Cerebellar cortex (tissue), 1 donor: ENCODE results near the gene MORC3.
"Not testable (repeated sequence)": the region's sequence is repeated elsewhere in the genome, so short reads cannot be mapped to it uniquely, and the experiment has no call there.

ENCODE experiments used
- DNase-seq: peaks from one replicate; pipeline ENCODE4 v3.0.0-alpha.2; 2015; ENCODE audit warnings: low spot score

The MORC3 gene, protein sequence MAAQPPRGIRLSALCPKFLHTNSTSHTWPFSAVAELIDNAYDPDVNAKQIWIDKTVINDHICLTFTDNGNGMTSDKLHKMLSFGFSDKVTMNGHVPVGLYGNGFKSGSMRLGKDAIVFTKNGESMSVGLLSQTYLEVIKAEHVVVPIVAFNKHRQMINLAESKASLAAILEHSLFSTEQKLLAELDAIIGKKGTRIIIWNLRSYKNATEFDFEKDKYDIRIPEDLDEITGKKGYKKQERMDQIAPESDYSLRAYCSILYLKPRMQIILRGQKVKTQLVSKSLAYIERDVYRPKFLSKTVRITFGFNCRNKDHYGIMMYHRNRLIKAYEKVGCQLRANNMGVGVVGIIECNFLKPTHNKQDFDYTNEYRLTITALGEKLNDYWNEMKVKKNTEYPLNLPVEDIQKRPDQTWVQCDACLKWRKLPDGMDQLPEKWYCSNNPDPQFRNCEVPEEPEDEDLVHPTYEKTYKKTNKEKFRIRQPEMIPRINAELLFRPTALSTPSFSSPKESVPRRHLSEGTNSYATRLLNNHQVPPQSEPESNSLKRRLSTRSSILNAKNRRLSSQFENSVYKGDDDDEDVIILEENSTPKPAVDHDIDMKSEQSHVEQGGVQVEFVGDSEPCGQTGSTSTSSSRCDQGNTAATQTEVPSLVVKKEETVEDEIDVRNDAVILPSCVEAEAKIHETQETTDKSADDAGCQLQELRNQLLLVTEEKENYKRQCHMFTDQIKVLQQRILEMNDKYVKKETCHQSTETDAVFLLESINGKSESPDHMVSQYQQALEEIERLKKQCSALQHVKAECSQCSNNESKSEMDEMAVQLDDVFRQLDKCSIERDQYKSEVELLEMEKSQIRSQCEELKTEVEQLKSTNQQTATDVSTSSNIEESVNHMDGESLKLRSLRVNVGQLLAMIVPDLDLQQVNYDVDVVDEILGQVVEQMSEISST

DNA sequence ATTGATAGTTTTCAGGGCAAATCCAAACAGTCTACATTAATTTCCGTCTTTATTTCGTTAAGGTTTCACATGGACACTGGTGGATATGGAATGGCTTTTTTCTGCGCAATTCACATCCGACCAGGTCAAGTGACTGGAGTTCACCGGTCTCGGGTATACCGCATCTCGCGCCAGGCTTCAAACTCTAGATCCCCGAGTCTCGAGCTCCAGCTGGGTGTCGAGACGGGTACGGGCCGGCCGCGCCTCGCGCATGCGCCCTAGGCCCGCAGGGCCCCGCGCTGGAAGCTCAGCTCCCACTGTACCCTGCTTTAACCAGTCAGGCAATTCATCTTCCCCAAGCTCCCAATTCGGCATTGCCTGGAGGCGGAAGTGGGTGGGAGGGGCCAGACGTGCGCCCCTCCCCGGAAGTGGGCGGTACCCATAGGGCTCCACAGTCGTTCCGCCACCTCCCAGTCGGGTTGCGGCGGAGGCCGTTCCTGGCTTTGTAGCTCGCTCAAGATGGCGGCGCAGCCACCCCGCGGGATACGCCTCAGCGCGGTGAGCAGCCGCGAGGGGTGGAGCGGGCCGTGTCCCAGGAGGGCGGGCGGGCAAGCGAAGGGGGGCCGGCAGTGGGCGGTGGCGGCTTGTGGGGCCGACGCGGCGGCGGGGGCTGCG is at the start of gene MORC3:
TSS of gene MORC3 (plus strand) at position 431 of the 654 bp plus-strand sequence. CDS start at position 499, 68 bp downstream.
- DNase-seq, result peak; percentile 99

DNA sequence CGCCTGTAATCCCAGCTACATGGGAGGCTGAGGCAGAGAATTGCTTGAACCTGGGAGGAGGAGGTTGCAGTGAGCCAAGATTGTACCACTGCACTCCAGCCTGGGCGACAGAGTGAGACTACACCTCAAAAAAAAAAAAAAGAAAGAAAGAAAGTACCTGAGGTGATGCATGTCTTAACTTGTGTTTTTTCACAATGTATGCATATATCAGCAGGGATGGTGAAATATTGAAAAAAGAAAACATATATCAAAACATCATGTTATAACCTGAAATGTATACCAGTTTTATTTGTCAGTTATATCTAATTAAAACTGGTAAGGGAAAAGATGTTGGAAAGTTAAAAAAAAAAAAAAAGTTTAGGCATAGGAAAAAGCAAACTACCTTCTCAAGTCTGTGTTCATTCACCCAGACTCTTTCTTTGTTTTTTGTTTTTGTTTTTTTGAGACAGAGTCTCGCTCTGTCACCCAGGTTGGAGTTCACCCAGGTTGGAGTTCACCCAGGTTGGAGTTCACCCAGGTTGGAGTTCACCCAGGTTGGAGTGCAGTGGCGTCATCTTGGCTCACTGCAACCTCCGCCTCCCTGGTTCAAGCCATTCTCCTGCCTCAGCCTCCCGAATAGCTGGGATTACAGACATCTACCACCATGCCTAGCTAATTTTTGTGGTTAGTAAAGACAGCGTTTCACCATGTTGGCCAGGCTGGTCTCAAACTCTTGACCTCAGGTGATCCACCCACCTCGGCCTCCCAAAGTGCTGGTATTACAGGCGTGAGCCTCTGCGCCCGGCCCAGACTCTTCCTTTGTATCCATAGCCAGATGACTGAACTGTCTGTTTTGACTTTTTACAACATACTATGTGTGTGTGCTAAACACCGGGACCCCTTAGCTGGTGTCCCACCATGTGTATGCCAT is 49.0 kb upstream of the MORC3 start:
- DNase-seq, result not testable (repeated sequence)

DNA sequence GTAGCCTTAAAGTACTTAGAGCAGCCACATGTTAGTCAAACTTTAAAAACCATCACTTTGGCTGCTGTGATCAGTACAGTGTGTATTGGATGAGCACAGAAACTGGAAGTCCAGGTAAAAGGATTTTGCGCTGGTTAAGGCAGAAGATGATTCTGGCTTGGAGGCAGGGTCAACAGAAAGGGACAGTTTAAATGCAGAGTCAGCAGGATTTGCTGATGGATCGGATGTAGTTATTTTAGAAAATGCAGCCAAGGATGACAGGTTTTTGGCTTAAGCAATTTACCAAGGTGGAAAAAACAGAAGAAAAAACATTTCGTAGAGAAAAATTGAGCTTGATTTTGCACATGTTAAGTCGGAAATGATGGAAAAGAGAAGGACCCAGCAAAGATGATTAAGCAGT is 45.9 kb upstream of the MORC3 start:
- no peak for DNase-seq

DNA sequence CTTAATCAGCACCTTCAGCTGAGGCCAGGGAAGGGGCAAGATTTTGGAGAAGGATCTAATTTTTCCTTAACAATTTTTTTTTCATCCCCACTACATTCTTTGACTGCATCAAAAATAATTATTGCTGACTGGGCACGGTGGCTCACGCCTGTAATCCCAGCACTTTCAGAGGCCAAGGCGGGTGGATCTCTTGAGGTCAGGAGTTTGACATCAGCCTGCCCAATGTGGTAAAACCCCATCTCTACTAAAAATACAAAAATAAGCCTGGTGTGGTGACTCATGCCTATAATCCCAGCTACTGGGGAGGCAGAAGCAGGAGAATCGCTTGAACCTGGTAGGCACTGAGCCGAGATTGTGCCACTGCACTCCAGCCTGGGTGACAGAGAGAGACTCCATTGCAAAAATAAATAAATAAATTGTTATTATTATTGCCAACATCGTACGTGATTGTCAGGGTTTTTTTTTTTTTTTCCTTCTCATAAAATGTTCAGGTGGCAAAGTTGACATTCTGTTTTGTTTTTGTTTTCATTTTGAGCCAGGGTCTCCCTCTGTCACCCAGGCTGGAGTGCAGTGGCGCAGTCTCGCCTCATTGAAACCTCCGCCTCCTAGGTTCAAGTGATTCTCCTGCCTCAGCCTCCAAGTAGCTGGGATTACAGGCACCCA is 37.3 kb upstream of the MORC3 start:
- DNase-seq, result no peak

DNA sequence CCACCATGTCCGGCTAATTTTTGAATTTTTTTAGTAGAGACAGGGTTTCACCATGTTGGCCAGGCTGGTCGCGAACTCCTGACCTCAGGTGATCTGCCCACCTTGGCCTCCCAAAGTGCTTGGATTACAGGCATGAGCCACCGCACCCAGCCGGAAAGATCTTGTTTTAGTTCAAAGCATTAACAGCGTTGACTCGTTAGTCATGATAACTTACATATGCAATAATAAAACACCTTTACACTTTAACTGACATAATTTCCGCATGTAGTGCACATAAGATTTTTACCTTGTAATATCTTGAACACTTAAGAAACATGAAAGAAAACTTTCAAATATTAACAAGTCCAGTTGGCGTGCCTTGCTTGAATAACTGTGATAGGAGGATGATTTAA is 36.8 kb upstream of the MORC3 start:
- DNase-seq, result not testable (repeated sequence)

DNA sequence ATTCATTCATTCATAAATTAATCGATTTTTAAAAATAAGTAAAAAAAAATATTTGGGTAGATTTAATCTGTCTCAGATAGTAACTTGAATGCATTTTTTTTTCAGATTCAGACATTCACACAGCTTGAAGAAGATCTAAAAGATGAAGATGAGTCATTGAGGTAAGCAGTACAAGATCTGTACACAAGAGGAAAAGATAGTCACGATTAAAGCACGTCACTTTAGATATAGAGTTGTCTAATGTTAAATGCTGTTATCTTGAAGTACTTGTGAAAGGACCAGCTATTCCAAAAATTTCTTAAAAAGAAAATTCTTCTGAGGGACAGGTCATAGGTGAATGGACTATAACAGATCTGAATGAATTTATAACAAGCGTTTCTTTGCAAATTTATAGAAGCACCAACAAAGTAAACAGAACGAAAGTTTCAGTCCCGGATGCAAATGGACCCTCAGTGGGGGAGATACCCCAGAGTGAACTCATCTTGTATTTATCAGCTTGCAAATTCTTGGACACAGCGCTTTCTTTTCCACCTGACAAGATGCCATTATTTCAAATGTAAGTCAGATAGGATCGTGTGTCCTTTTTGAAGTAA is 31.2 kb upstream of the MORC3 start:
- DNase-seq, result no peak

DNA sequence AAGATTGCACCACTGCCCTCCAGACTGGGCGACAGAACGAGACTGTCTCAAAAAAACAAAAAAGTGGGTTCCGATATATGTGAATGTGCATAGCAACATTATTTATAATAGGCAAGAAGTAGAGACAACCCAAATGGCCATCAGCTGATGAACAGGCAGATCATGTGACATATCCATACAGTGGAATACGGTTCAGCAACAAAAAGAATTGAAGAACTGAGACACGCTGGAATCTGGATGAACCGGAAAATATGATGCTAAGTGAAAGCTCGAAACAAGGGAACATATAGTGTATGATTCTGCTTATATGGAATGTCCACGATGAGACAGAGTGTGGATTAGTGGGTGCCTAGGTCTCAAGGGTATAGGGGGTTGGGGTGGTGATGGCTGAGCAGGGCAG is 28.5 kb upstream of the MORC3 start:
- no peak for DNase-seq

DNA sequence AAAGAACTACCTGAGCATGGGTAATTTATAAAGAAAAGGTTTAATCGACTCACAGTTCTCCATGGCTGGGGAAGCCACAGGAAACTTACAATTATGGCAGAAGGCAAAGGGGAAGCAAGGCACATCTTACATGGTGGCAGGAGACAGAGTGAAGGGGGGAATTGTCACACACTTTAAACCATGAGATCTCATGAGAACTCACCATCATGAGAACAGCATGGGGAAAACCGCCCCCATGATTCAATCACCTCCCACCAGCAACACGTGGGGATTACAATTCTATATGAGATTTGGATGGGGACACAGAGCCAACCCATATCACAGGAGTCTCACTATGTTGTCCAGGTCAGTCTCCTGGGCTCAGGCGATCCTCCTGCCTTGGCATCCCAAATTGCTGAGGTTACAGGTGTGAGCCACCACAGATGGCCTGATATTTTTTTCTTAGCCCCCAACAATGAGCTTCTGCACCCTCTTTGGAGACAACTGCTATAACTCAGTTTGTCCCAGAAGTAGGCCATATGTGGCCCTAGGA is 22.5 kb upstream of the MORC3 start:
- no peak for DNase-seq

DNA sequence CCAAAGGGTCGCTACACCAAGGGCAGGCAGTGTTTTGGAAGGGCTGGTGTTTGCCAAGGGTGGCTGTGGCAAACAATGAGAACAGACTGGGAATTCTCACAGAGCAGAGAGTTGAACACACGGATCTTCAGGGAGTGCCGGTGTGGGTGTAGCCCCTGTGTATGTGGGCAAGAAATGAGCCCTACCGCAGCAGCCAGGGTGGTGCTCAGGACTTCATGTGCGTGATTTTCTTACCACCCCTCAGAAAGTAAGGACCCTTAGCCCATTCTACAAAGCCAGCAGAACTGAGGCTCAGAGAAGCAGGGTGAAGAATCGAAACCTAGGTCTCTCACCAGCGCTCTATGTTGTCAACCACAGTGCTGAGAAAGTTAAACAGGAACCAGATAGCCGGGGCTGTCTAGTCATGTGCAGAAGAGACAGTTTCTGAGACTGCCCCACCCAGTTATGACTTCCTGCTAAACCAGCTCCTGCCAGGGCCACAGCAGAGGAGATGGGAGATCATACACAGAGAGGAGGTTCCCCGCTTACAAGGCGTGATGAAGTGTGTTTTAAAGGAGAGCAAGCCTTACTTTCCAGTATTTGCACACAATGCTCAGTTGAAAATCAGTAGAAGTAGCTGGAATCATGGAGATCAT is 21.9 kb upstream of the MORC3 start:
- DNase-seq, result no peak

DNA sequence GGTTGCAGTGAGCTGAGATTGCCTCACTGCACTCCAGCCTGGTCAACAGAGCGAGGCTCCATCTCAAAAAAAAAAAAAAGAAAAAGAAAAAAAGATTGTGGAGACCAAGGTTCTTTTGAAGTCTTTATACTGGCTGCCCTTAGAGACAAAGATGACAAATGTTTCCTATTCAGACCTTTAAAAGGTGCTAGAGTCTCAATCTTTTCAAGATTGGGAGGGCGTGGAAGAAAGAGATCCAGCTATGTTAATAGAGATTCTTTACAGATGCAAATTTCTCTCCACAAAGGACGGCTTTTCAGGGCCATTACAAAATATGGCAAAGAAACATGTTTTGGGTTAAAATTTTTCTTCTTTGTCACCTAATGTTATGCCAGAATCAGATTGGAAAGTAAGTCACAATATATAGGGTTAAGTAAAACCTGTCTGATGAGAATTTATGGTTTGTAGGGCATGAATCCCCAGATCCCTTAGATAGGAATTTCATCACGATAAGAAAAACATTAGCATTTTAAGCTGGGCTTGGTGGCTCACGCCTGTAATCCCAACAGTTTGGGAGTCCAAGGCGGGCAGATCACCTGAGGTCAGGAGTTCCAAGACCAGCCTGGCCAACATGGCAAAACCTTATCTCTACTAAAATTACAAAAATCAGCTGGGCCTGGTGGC is 13.0 kb upstream of the MORC3 start:
- DNase-seq, result no peak

DNA sequence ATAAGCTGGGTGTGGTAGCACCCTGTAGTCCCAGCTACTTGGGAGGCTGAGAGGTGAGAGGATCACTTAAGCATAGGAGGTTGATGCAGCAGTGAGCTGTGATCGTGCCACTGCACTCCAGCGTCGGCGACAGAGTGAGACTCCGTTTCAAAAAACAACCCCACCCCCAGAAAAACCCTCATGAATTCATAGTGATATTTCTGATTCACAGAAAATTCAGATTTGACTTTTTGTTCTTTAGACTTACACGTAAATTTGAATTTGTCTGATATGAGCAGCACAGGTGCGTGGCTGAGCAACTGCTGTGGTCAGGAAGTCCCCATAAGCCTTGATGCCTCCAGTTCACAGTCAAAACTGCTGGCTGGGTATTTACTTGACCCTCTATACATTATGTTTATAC is 10.0 kb upstream of the MORC3 start:
- DNase-seq, result no peak

DNA sequence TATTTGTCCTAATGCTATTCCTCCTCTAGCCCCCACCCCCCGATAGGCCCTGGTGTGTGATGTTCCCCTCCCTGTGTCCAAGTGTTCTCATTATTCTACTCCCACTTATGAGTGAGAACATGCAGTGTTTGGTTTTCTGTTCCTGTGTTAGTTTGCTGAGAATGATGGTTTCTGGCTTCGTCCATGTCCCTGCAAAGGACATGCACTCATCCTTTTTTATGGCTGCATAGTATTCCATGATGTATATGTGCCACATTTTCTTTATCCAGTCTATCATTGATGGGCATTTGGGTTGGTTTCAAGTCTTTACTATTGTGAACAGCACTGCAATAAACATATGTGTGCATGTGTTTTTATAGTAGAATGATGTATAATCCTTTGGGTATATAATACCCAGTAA is 6.6 kb upstream of the MORC3 start:
- not testable (repeated sequence) for DNase-seq

DNA sequence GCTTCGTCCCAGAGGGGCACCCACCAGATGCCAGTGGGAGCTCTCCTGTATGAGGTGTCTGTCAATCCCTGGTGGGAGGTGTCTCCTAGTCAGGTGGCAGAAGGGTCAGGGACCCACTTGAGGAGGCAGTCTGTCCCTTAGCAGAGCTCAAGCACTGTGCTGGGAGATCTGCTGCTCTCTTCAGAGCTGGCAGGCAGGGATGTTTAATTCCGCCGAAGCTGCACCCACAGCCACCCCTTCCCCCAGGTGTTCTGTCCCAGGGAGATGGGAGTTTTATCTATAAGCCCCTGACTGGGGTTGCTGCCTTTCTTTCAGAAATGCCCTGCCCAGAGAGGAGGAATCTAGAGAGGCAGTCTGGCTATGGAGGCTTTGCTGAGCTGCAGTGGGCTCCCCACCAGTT is 4.0 kb upstream of the MORC3 start:
- DNase-seq, result not testable (repeated sequence)

DNA sequence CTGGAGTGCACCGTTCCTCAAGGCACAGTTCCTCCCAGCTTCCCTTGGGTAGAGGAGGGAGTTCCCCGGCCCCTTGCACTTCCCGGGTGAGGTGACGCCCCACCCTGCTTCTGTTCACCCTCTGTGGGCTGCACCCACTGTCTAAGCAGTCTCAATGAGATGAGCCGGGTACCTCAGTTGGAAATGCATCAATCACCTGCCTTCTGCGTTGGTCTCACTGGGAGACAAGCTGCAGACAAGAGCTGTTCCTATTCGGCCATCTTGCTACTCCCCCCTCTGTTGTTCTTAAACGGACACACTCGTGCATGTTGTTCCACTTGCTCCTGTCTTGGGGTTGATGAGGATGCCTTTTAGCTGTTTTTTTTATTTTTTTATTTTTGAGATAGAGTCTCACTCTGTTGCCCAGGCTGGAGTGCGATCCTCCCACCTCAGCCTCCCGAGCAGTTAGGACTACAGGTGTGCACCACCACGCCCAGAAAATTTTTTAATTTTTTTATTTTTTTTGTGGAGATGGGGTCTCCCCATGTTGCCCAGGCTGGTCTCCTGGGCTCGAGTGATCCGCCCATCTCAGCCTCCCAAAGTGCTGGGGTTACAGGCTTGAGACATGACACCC is 3.0 kb upstream of the MORC3 start:
- DNase-seq, result no peak

DNA sequence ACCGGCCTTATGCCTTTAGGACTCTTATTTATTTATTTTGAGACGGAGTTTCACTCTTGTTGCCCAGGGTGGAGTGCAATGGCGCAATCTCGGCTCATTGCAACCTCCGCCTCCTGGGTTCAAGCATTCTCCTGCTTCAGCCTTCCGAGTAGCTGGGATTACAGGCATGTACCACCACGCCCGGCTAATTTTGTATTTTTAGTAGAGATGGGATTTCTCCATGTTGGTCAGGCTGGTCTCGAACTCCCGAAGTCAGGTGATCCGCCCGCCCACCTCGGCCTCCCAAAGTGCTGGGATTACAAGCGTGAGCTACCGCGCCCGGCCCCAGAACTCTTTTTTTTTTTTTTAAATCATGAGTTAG is 611 bp upstream of the MORC3 start:
- not testable (repeated sequence) for DNase-seq

DNA sequence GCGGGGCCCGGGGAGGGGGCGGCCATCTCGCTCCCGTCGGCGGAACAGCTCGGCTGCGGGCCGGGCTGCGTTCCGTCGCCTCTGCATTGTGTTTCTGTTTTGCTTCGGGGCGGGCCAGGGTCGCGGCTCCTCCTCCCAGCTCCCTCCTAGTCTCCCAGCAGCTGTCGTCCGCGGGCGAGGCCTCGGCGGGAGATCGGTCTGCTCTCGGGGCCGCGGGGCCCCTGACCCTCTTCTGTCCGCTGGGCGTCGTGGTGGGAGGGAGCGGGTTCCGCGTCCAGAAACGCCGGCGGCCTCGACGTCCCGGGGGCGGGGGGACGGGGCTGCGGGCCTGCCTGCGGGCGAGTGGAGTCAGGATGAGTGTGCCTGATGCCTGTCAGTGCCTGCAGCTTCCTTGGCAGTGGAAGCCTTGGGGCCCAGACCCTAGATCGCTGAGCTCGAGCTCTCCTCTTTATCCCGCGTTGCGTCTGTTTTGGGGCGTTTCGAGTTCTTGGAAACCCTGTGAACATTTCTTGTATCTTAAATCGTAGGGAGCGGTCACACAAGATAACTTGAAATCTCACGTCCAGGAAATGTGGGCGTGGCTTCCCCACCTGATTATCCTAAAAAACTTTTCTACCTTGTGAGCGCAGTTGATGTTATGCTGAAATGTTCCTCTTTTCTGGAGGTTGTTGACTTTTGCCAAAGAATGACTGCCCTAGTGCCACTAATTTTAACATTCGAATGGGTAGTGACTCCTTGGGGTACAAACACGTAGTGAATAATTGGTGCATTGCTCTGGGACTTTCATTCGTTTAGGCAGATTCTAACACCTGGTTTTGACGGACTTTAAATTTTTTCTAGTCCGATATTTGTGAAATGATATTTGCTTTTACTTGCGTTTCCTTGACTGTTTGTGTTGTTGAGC is 676 bp downstream of the MORC3 start:
- DNase-seq, result peak; percentile 59

DNA sequence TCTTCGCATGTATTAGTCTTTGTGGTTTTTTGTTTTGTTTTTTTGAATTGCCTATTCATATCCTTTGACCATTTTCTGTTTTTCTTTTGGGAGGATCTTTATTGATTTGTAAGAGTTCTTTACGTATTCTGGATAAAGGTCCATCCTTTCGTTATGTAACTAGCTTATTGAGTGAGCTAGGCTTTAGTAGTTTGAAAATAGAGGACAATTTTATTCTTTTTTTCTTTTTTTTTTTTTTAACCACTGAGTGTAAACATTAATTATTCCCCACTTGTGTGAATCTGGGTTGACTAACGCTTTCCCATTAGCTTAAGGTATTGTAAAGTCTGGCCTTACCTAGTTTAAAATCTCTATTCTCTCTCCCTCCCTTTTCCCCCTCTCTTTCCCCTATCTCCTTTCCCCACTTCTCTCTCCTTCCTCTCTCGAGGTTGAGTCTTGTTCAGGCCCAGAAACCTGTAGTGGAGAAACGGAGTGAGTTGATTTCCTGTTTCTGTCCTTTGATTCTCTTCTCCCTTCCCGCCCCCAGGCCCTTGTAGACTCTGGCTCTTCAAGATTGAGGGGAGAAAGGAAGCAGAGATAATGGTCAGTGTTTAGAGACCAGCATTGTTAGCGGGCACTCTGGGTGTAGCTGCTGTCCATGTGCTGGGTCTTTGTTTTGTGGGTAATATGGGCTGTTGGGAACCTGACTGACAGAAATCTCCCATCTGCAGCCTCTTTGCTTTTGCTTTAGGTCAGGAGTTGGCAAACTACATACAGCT is 1.5 kb downstream of the MORC3 start:
- peak; percentile 82 for DNase-seq
